Stimulated activated CD4-positive, alpha-beta T cell treated with anti-CD3 and anti-CD28 coated beads, Interleukin-15, amount 100 ng/mL, for 1 hour (primary cell): ENCODE data around the gene MCTS1.
"Not testable (repeated sequence)": the region's sequence is repeated elsewhere in the genome, so short reads cannot be mapped to it uniquely, and the experiment has no call there.

Source experiments
- DNase-seq, 2 donors: peaks; one replicate each; pipeline ENCODE4 v3.0.0-alpha.2; 2020; ENCODE audit warnings: low read depth in 1 of 2, low spot score in 1 of 2

MCTS1 gene

GRCh38 chrX:120629667-120630537, 26.0 kb downstream of the MCTS1 start, which contains the start of gene C1GALT1C1:
C1GALT1C1 (minus strand) TSS chrX:120630054; CDS start chrX:120627166, 2,888 bp downstream.
- peak; percentile 80 to 81 for DNase-seq

DNA sequence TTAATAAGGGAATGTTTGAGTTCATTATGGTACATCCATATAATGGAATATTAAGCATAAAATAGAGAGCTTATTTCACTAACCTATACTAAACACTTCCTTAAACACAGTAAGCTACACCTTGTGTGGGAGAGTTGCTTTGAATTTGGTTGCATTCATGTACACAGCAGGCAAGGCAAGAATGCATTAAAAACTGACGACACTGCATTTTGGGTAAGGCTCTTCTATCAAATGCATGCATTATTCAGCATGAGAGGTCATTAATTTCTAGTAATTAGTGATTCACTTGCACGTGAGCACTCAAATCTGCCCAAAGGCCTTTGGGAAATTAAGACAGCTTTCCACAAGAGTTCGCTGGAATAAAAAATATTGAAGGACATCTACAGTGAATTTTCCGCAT, 34.7 kb downstream of the MCTS1 start:
- DNase-seq, result no peak

DNA sequence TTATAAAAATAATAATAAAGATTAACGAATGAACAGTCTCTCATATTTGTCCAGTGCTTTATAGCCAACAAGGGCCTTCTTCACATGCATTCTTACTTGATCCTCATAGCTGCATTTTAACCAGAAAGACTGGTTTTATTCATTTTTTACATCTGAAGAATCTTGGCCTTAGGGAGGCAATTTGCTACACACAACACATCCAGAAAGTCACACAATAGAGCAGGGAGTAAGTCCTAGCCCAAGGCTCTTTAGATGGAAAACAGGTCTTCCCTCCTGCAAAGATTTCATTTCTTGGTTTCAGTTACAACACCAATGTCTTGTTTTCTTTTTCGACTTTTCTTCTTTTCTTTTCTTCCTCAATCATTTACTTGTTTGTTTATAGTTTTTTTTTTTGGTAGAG, 39.0 kb downstream of the MCTS1 start:
- DNase-seq, result no peak

DNA sequence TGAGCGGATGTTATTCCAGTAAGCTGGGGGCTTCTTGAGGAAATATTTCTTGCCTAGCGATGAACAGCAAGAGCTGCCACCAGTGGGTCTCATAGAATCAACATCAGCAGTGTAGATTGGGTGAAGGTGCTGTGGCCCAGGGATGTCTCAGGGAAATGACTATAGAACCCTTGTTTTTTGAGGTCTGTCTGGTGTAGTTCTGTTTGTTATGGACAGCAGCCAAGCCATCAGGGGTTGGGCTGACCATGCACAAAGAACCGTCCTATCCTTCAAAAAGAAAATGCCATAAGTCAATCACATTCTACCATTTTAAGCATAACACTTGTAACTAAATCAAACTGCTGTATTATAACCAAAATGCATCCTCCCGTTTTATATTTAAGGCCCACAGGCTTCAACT, 43.2 kb downstream of the MCTS1 start:
- DNase-seq, result no peak

DNA sequence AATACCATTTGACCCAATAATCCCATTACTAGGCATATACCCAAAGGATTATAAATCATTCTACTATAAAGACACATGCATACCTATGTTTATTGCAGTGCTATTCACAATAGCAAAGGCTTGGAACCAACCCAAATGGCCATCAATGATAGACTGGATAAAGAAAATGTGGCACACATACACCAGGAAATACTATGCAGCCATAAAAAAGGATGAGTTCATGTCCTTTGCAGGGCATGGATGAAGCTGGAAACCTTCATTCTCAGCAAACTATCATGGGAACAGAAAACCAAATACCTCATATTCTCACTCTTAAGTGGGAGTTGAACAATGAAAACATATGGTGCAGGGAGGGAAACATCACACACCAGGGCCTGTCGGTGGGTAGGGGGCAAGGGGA, 48.4 kb downstream of the MCTS1 start:
- DNase-seq, result not testable (repeated sequence)

- DNase-seq, result no peak
Observed at GRCh38 chrX:120653000-120653399, 49.1 kb downstream of the MCTS1 start.

DNA sequence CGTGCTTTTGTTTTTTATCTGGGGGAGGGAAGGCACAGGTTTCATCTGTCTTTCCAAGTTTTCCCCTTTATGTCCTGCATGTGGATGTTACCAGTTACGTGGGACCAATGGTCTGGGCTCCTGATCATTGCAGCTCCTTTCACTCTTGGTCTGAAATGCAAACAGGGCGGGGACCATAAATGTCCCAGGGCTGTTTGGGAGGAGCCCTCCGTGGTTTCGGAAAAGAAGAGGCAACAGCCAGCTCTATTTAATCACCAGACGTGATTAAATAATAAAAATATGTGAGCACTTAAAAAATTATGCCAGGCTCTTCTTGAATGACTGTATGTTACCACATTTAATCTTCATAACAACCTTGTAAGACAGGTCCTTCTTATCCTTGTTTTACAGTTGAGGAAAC, 56.7 kb downstream of the MCTS1 start:
- DNase-seq, result no peak
